K562 (cell line): ENCODE measurements around the gene PI4KA. TPM values are rescaled to one million over a fixed set of nuclear protein-coding genes. Genes with fewer than 3 reads are reported as not detected.
A peak's percentile ranks its signal among the peaks of the same experiment; 100 is the strongest.
"Not testable (repeated sequence)": the region's sequence is repeated elsewhere in the genome, so short reads cannot be mapped to it uniquely, and the experiment has no call there.

Experiments used
- ATAC-seq: fragments of 200-7000 bp; cut with Tn5 transposase; 3 replicates; pipeline ENCODE4 v1.9.1; 2020; ENCODE audit warnings: moderate library complexity
- BruUV-seq: library from RNA; stranded (reverse); fragments of 400-500 nt; replicated peaks from 2 replicates; lab custom pipeline; 2021; lab: Mats Ljungman, UMichigan
- CTCF ChIA-PET: fragments of 300-600 bp; formaldehyde crosslinking; extraction: SDS; loops from one replicate; lab custom pipeline; 2021; ENCODE audit warnings: low intra/inter-chr PET ratio; lab: Yijun Ruan, JAX
- POLR2A ChIA-PET: fragments of 300-600, 350-650 bp; sonication (Branson Sonifier 250); formaldehyde crosslinking; extraction: SDS; loops from one replicate; lab custom pipeline; 2021; ENCODE audit warnings: antibody characterized with exemption, inconsistent platforms; lab: Yijun Ruan, JAX
- DNase-seq, 4 experiments: peaks; one replicate each; pipeline versions ENCODE4 v3.0.0 to v3.0.0-alpha.2; 2011 to 2018; ENCODE audit warnings: low spot score in 3 of 4, mixed read lengths in 3 of 4; ENCODE audit errors: extremely low read depth in 1 of 4
- FAIRE-seq: peaks from 2 replicates; lab custom pipeline; 2011; peaks lifted over from hg19 to GRCh38; lab: Jason Lieb, UNC
- H2AFZ ChIP-seq: 2 replicates; pipeline ENCODE4 v1.6.0; 2011; ENCODE audit warnings: low read depth, low read length, control low read depth, inconsistent platforms
- H3K27ac ChIP-seq: fragments of 200-600 bp; 3 replicates; pipeline ENCODE4 v1.8.0; 2011; ENCODE audit warnings: low read depth, mild to moderate bottlenecking, control low read depth, inconsistent platforms, low read length, moderate library complexity, mixed read lengths; ENCODE audit errors: extremely low read depth
- H3K27me3 ChIP-seq, 2 experiments: fragments of 300-600 bp in 1 of 2; 2 replicates in 1 of 2; 3 replicates in 1 of 2; pipeline versions ENCODE4 v1.6.0 to v1.8.0; 2011; ENCODE audit warnings: inconsistent platforms in 2 of 2, low read length in 2 of 2, mild to moderate bottlenecking in 1 of 2, mixed read lengths in 1 of 2, moderate library complexity in 1 of 2; ENCODE audit not compliant: control insufficient read depth in 2 of 2, insufficient read depth in 2 of 2
- H3K36me3 ChIP-seq: fragments of 300-600 bp; 3 replicates; pipeline ENCODE4 v1.8.0; 2011; ENCODE audit warnings: mild to moderate bottlenecking, low read length, inconsistent platforms; ENCODE audit not compliant: control insufficient read depth, insufficient read depth
- H3K4me1 ChIP-seq, 2 experiments: fragments of 200-600 bp in 1 of 2; replicated peaks in 1 of 2; 2 replicates in 1 of 2; 3 replicates in 1 of 2; pipeline versions ENCODE4 v1.5.1 to v1.8.0; 2011; ENCODE audit warnings: inconsistent platforms in 2 of 2, low read length in 2 of 2, mild to moderate bottlenecking in 1 of 2, mixed read lengths in 1 of 2, moderate library complexity in 1 of 2; ENCODE audit not compliant: control insufficient read depth in 2 of 2, insufficient read depth in 2 of 2
- H3K4me2 ChIP-seq: 2 replicates; pipeline ENCODE4 v1.6.1; 2011; ENCODE audit warnings: low read length, control low read depth, inconsistent platforms, mixed read lengths; ENCODE audit not compliant: insufficient read depth
- H3K4me3 ChIP-seq: fragments of 200-600 bp; sonication (generic), shearing (Covaris generic); 2 replicates; pipeline ENCODE4 v1.5.1; 2016; ENCODE audit warnings: control low read depth, inconsistent platforms
- H3K79me2 ChIP-seq: fragments of 200-600 bp; 3 replicates; pipeline ENCODE4 v1.8.0; 2011; ENCODE audit warnings: low read length, inconsistent platforms; ENCODE audit not compliant: control insufficient read depth, insufficient read depth
- H3K9ac ChIP-seq, 2 experiments: 2 replicates each; pipeline versions ENCODE4 v1.6.0 to v1.6.1; 2011; ENCODE audit warnings: low read depth in 2 of 2, low read length in 2 of 2, control low read depth in 1 of 2, inconsistent platforms in 1 of 2, mild to moderate bottlenecking in 1 of 2, mixed read lengths in 1 of 2; ENCODE audit not compliant: insufficient read depth in 1 of 2
- H3K9me1 ChIP-seq: one replicate; pipeline ENCODE4 v1.6.0; 2011; ENCODE audit warnings: inconsistent platforms, mild to moderate bottlenecking, low read length, moderate library complexity; ENCODE audit not compliant: control insufficient read depth, insufficient read depth
- H3K9me3 ChIP-seq: replicated peaks from 2 replicates; pipeline ENCODE4 v1.5.1; 2011; ENCODE audit warnings: low read depth, low read length, inconsistent platforms; ENCODE audit not compliant: control insufficient read depth, insufficient read depth
- H4K20me1 ChIP-seq: replicated peaks from 2 replicates; pipeline ENCODE4 v1.6.1; 2011; ENCODE audit warnings: low read length, inconsistent platforms, mixed read lengths; ENCODE audit not compliant: control insufficient read depth, insufficient read depth
- NFIX ChIP-seq: fragments of 250-450 bp; sonication (Bioruptor Pico); IDR thresholded peaks from 2 replicates; pipeline ENCODE4 v1.4.0; 2020; ENCODE audit warnings: low read depth, mild to moderate bottlenecking, moderate library complexity
- NR3C1 ChIP-seq: sonication (generic); formaldehyde crosslinking; IDR thresholded peaks from 2 replicates; pipeline ENCODE4 v1.8.1; 2022; ENCODE audit warnings: missing genetic modification reagents
- RERE ChIP-seq: sonication (generic); formaldehyde crosslinking; IDR thresholded peaks from 2 replicates; pipeline ENCODE4 v1.8.0; 2023; ENCODE audit warnings: missing genetic modification reagents, mild to moderate bottlenecking, borderline replicate concordance
- WGBS: fragments of 100-300 bp; shearing (Covaris generic); methylation state at CpG from one replicate; pipeline ENCODE4 v1.1.6; 2016; ENCODE audit warnings: low coverage, mixed read lengths; ENCODE audit not compliant: insufficient coverage; ENCODE audit errors: missing lambda C conversion rate; 5-methylcytosine and 5-hydroxymethylcytosine counted together
- in situ Hi-C: fragments of 300-500 bp; cut with MboI; formaldehyde crosslinking; loops from 4 replicates; pipeline ENCODE4 v1.15.0; 2018; ENCODE audit warnings: inconsistent platforms, mixed read lengths
- intact Hi-C: fragments of 100-400 bp; cut with micrococcal nuclease; formaldehyde crosslinking; loops from 2 replicates; pipeline ENCODE4 v1.14.2; 2022
- polyA plus RNA-seq, 8 experiments: library from polyadenylated mRNA; depleted of rRNA in 4 of 8; stranded (reverse) in 5 of 8; unstranded in 3 of 8; fragments of >200 nt; fragmentation: Nextera tagmentation in 2 of 8; fragmentation: Illumina TruSeq in 1 of 8; extraction: Ambion mirVana in 2 of 8; extraction: Trizol in 1 of 8; gene quantifications; 2 replicates each; pipeline versions ENCODE4 v1.2.1 to v1.2.3, GENCODE V29; 2011 to 2014; ENCODE audit warnings: inconsistent platforms in 1 of 8, missing spikeins in 1 of 8
- total RNA-seq, 7 experiments: library from RNA; depleted of rRNA in 6 of 7; stranded (reverse); fragments of >200 nt in 6 of 7; fragmentation: Illumina TruSeq in 2 of 7; extraction: Trizol in 2 of 7; gene quantifications; 2 replicates each; pipeline versions ENCODE4 v1.2.1 to v1.2.3, GENCODE V29; 2011 to 2021; ENCODE audit warnings: low replicate concordance in 1 of 7

The PI4KA gene
- total and polyA plus RNA-seq, 9 of the 15 experiments (the other 6 are each of a cell fraction or from before 2014, with no cell fraction given), result 7.3 to 187 (median 84.7) TPM

- 0 out of 2 replicates have a peak, but pooled peaks have one; percentile 41 for TF ChIP-seq RERE
- TF ChIP-seq NR3C1 (CRISPR knock-in tag), result 0 out of 2 replicates have a peak, but pooled peaks have one; percentile 63
Observed at GRCh38 chr22:20687356-20688172, 171.0 kb downstream of the PI4KA start (continued).

- CTCF ChIA-PET, H3K9me3 ChIP-seq, FAIRE-seq, H3K4me2 ChIP-seq, ATAC-seq, H3K79me2 ChIP-seq, intact Hi-C loops, H3K36me3 ChIP-seq, H3K4me3 ChIP-seq, H3K9me1 ChIP-seq, H4K20me1 ChIP-seq, H2AFZ ChIP-seq, H3K9ac ChIP-seq, H3K27me3 ChIP-seq, BruUV-seq, H3K27ac ChIP-seq, DNase-seq: not testable (repeated sequence)
- H3K4me1 ChIP-seq, result peaks cover 3 to 16% of the 10 kb centered on the region in 2 experiments; a peak in 2 of 5 replicates
- WGBS, result 40% methylated on average over 11 of the region's 11 CpGs
- POLR2A ChIA-PET, result interaction anchor here (0.9 kb wide), 1 partner anchor 38 kb away, joined by 3 read pairs; no protein-coding TSS in a partner anchor
- TF ChIP-seq NFIX (CRISPR knock-in tag), result 0 out of 2 replicates have a peak, but pooled peaks have one; percentile 3
- in situ Hi-C loops, result loop anchor here (5.0 to 25.0 kb wide), 3 partner anchors 273 to 1957 kb away; partner anchors contain the start of genes CCDC188 and GGTLC2
Observed at GRCh38 chr22:20685764-20686163, 172.8 kb downstream of the PI4KA start.
